ENCODE measurements around the gene SLC6A18. TPM values are rescaled to one million over a fixed set of nuclear protein-coding genes. Genes with fewer than 3 reads are reported as not detected.
A peak's percentile ranks its signal among the peaks of the same experiment; 100 is the strongest.

Gene SLC6A18
- polyA plus RNA-seq, 1 experiment, result not detected

DNA sequence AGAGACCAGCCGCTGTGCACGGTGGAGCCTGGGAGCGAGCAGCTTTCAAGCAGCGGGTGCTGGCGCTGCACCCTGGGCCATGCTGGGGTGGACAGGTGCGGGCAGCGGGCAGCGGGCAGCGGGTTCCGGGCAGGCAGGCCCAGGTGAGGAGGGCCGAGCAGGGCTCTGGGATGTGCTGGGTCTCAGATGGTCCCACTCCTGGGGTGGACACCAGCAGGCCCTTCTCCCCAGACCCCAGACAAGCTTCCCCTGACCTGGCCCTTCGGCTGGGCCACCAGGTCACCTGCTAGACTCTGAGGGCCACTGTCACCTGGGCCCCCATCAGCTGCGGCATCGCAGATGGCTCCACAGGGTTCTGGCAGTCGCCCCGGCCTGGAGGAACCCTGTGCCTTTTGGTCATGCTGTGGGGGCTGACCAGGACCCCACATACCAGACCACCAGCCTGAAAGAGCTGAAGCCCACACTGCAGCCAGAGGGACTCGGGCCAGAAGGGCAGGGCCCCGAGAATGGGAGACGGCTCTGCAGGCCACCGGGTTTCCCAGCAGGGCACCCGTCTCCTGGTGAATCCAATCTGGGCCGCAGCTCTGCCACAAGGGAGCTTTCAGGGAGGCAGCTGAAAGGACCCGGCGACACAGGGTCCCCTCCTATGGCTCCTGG, 21.7 kb upstream of the SLC6A18 start:
- POLR2A ChIA-PET, result no interaction called here
- H3K27ac ChIP-seq (ENCODE audit: low read depth, low read length), result no peak overlapping the region
- peaks cover 10% of the 10 kb centered on the region for H3K27me3 ChIP-seq (ENCODE audit: control insufficient read depth, insufficient read depth, low read length)
- TF ChIP-seq, protein P1, sequence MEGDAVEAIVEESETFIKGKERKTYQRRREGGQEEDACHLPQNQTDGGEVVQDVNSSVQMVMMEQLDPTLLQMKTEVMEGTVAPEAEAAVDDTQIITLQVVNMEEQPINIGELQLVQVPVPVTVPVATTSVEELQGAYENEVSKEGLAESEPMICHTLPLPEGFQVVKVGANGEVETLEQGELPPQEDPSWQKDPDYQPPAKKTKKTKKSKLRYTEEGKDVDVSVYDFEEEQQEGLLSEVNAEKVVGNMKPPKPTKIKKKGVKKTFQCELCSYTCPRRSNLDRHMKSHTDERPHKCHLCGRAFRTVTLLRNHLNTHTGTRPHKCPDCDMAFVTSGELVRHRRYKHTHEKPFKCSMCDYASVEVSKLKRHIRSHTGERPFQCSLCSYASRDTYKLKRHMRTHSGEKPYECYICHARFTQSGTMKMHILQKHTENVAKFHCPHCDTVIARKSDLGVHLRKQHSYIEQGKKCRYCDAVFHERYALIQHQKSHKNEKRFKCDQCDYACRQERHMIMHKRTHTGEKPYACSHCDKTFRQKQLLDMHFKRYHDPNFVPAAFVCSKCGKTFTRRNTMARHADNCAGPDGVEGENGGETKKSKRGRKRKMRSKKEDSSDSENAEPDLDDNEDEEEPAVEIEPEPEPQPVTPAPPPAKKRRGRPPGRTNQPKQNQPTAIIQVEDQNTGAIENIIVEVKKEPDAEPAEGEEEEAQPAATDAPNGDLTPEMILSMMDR (IDR thresholded peaks at IDR 0.05; ENCODE audit: low read depth, low read length), result no peak
- no peak overlapping the region for H3K4me3 ChIP-seq (ENCODE audit: low read depth, low read length)
- CTCF ChIA-PET, result no interaction called here
- H3K9me3 ChIP-seq (ENCODE audit: control insufficient read depth, insufficient read depth, low read length), result peaks cover 4% of the 10 kb centered on the region; the same call in 1 of the 2 replicates
- no peak for DNase-seq (ENCODE audit: low read depth, low spot score)

DNA sequence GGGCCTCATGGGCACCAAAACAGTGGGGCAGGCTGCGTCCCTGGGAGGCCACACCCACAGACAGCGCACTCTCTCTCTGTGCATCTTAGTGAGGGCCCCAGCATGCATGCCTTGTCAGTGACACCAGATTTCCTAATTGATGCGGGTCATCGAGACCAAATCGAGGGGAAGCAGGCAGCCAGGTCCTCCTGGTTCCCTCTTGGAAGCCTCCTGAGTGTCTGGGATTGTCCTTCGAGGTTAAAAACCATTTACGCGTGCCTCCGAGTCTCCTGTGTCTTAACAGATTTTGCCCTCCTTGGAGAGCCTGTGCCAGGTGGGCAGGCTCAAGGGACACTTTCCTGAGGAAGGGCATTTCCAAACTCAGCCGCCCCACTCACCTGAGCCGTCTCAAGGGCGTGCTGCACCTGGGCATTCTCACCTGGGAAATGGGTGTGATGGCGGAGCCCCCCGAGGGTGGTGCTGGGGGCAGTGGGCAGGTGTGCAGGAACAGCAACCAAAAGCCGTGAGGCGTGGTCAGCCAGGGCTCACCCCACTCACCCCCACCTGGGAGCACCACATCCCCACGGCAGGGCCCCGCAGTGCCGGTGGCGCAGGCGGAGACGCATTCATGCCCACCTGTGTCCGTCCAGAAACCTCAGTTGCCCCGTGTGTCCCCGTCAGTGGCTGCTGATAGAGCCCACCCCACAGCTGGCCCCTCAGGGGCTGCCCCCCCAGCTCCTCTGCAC, 21.1 kb upstream of the SLC6A18 start:
- Histone ChIP-seq H3K9me3 (ENCODE audit: control insufficient read depth, insufficient read depth, low read length) (peaks cover 4% of the 10 kb centered on the region; the same call in 1 of the 2 replicates), H3K27me3 (ENCODE audit: control insufficient read depth, insufficient read depth, low read length) (peaks cover 10% of the 10 kb centered on the region), H3K4me3 (ENCODE audit: low read depth, low read length) (no peak overlapping the region), H3K27ac (ENCODE audit: low read depth, low read length) (no peak overlapping the region)
- TF ChIP-seq, protein P1 (IDR thresholded peaks at IDR 0.05; ENCODE audit: low read depth, low read length), result no peak
- no peak for DNase-seq (ENCODE audit: low read depth, low spot score)
- CTCF ChIA-PET, result interaction anchor here (0.8 to 1.1 kb wide), 2 partner anchors 270 to 441 kb away, joined by 3 to 4 read pairs; no protein-coding TSS in a partner anchor
- POLR2A ChIA-PET, result no interaction called here

DNA sequence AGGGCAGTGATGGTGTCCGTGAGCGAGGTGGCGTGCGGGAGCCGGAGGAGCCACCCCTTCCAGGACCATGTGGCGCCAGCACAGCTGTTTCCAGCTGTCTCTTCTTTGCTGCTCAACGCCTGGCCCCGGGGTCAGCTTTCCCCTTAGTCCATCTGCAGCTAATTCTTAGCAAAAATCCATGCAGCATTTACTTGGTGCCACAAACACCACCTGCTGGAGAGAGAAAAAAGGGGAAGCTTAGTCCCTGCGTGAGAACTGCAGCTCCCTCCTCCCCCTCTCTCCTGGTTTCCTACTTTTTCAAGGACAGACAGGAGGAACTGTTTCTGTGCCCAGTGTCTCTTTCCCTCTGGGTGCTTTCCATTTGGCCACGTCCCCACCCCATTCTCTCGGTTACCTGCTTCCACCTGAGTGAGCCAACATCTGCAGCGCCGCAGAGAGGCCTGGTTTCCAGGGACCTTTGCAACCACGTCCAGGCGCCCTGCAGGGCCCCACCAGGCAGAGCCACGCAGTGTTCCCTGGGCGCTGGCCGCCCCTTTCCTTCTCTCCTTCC, 20.4 kb upstream of the SLC6A18 start:
- TF ChIP-seq, protein P1 (IDR thresholded peaks at IDR 0.05; ENCODE audit: low read depth, low read length), result peak; percentile 38
- DNase-seq (ENCODE audit: low read depth, low spot score), result no peak
- peaks cover 10% of the 10 kb centered on the region for H3K27me3 ChIP-seq (ENCODE audit: control insufficient read depth, insufficient read depth, low read length)

DNA sequence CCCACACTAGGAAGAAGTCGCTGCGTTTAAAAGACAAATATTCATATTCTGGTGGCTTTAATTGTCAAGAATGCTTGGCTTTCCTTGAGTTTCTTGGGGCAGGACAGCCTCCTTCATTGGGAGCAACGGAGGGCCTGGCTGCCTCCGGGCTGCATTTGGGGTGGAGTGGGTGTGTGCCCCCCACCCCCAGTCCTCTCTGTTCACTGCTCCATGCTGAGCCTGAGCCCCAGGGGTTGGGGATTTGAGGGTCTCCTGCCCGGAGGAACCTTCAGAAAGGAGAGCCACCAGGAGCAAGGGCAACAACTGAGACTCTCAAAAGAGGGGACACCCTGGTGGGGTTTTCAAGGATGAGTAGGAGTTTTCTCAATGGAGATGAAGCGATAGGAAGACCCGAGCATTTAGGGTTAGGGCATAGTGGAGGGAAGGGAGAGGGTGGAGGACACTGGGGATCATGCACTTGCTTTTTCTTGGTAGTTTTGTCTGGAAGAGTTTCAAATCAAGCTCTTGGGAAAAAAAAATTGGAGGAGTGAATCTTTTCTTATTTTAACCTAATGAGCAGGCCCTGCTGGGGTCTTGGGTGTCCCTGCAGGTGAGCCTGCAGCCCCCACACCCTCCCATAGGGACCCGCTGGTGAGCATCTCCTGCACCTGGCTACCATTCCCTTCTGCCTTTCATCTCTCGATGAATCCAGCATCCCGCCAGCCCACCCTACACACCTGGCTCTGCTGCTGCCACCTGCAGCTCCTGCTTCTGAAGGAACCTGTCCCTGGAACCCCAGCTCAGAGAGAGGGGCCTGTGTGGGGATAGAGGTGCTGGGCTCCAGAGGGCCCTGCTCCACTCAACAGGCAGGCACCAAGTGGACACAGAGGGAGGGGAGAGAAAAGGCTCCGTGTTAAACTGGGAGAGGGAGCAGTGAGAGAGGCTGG, 19.7 kb upstream of the SLC6A18 start:
- CTCF ChIA-PET, result interaction anchor here (1.1 to 1.2 kb wide), 2 partner anchors 282 to 440 kb away, joined by 4 to 5 read pairs; no protein-coding TSS in a partner anchor
- Histone ChIP-seq H3K27ac (ENCODE audit: low read depth, low read length) (no peak overlapping the region), H3K27me3 (ENCODE audit: control insufficient read depth, insufficient read depth, low read length) (peaks cover 10% of the 10 kb centered on the region), H3K4me3 (ENCODE audit: low read depth, low read length) (no peak overlapping the region), H3K9me3 (ENCODE audit: control insufficient read depth, insufficient read depth, low read length) (no peaks in the 10 kb centered on the region; the same call in 1 of the 2 replicates)
- POLR2A ChIA-PET, result no interaction called here
- DNase-seq (ENCODE audit: low read depth, low spot score), result no peak
- TF ChIP-seq, protein P1 (IDR thresholded peaks at IDR 0.05; ENCODE audit: low read depth, low read length), result no peak

More for the DNA sequence above, 20.4 kb upstream of the SLC6A18 start:
- ChIA-PET CTCF (interaction anchor here (0.8 to 1.1 kb wide), 2 partner anchors 270 to 440 kb away, joined by 3 to 4 read pairs; no protein-coding TSS in a partner anchor), POLR2A (no interaction called here)
- peaks cover 4% of the 10 kb centered on the region; the same call in 1 of the 2 replicates for H3K9me3 ChIP-seq (ENCODE audit: control insufficient read depth, insufficient read depth, low read length)
- H3K27ac ChIP-seq (ENCODE audit: low read depth, low read length), result no peak overlapping the region
- H3K4me3 ChIP-seq (ENCODE audit: low read depth, low read length), result no peak overlapping the region
